Tibial nerve (tissue), 4 donors: Measurements from ENCODE around the gene SEPTIN8. TPM values are rescaled to one million over a fixed set of nuclear protein-coding genes. Genes with fewer than 3 reads are reported as not detected.
A peak's percentile ranks its signal among the peaks of the same experiment; 100 is the strongest.

Source experiments
- DNase-seq, 2 donors: peaks; one replicate each; pipeline ENCODE4 v3.0.0-alpha.2; 2019; ENCODE audit warnings: low spot score in 2 of 2
- H3K27ac ChIP-seq, 4 donors: fragments of 200-600 bp; sonication (generic) in 3 of 4; one replicate each; pipeline ENCODE4 v1.5.1; 2017 to 2019; ENCODE audit warnings: mild to moderate bottlenecking in 1 of 4
- H3K27me3 ChIP-seq, 2 donors: fragments of 200-600 bp; sonication (generic) in 1 of 2; one replicate each; pipeline versions ENCODE4 v1.5.1 to v1.6.0; 2017 to 2019
- H3K36me3 ChIP-seq, 3 donors: fragments of 200-600 bp; sonication (generic); one replicate each; pipeline ENCODE4 v1.5.1; 2018 to 2019
- H3K4me1 ChIP-seq, 4 donors: fragments of 200-600 bp; sonication (generic) in 3 of 4; one replicate each; pipeline ENCODE4 v1.5.1; 2017 to 2019
- H3K4me3 ChIP-seq, 4 donors: fragments of 200-600 bp; sonication (generic) in 3 of 4; one replicate each; pipeline ENCODE4 v1.5.1; 2017 to 2019; ENCODE audit warnings: mild to moderate bottlenecking in 1 of 4, moderate library complexity in 1 of 4
- H3K9me3 ChIP-seq, 4 donors: fragments of 200-600 bp; sonication (generic) in 3 of 4; one replicate each; pipeline ENCODE4 v1.5.1; 2017 to 2019
- CTCF ChIP-seq, 5 experiments: fragments of 200-600 bp in 3 of 5; fragments of 450-650 bp in 2 of 5; sonication (generic) in 3 of 5; IDR thresholded peaks; one replicate each; pipeline ENCODE4 v1.5.1; 2016 to 2019; ENCODE audit warnings: antibody characterized with exemption in 5 of 5, mild to moderate bottlenecking in 3 of 5, moderate library complexity in 2 of 5
- EP300 ChIP-seq, 2 donors: sonication (generic); formaldehyde crosslinking; IDR thresholded peaks; one replicate each; pipeline ENCODE4 v1.6.1; 2017; ENCODE audit warnings: antibody characterized with exemption in 2 of 2, mild to moderate bottlenecking in 1 of 2
- POLR2A ChIP-seq, 2 donors: fragments of 450-650 bp; IDR thresholded peaks; one replicate each; pipeline ENCODE4 v1.6.1; 2017; ENCODE audit warnings: antibody characterized with exemption in 2 of 2, mild to moderate bottlenecking in 2 of 2, moderate library complexity in 2 of 2
- WGBS, 2 donors: methylation state at CpG; one replicate each; pipeline ENCODE4 v1.1.5; 2018; 5-methylcytosine and 5-hydroxymethylcytosine counted together
- total RNA-seq, 4 donors: library from RNA; depleted of rRNA; stranded (reverse); fragments of >200 nt; gene quantifications; one replicate each; pipeline ENCODE4 v1.1.0, GENCODE V29; 2016

The SEPTIN8 gene
- 10 to 100 TPM; 38.5 to 48.3 (median 44.2) TPM for total RNA-seq

- H3K36me3 ChIP-seq = no peaks in the 10 kb centered on the region
- peak within 1 kb of the TSS; percentile 72 to 88 (median 83) for H3K27ac ChIP-seq
- peak in 1 of 2 donors; percentile 39 for DNase-seq
Measured at GRCh38 chr5:132777209-132778069, at the start of gene SEPTIN8. Gene SEPTIN8, minus strand, starts transcription at chr5:132777239. Its CDS starts 102 bp downstream, at chr5:132777137.

GRCh38 chr5:132826424-132827082, 49.5 kb upstream of the SEPTIN8 start:
- TF ChIP-seq CTCF (IDR thresholded peaks at IDR 0.05) = no peak
- no peak for TF ChIP-seq POLR2A (IDR thresholded peaks at IDR 0.05)
- no peak for TF ChIP-seq EP300 (IDR thresholded peaks at IDR 0.05)
- Histone ChIP-seq H3K36me3 (peaks cover 0 to 14% (median 0%) of the 10 kb centered on the region in 3 donors), H3K27me3 (peaks cover 0 to 75% of the 10 kb centered on the region in 2 donors), H3K4me3 (peak overlapping the region in 2 of 4 donors; percentile 27 to 41), H3K27ac (peak overlapping the region in 3 of 4 donors; percentile 12 to 90 (median 56)), H3K4me1 (peaks cover 0 to 63% (median 25%) of the 10 kb centered on the region in 4 donors), H3K9me3 (no peaks in the 10 kb centered on the region)
- DNase-seq = no peak
- 62 to 63% methylated on average over 6 of the region's 6 CpGs for WGBS, 2 donors

More at GRCh38 chr5:132777209-132778069, at the start of gene SEPTIN8:
- no peaks in the 10 kb centered on the region for H3K9me3 ChIP-seq
- TF ChIP-seq POLR2A (IDR thresholded peaks at IDR 0.05) (no peak), EP300 (IDR thresholded peaks at IDR 0.05) (no peak), CTCF (IDR thresholded peaks at IDR 0.05) (peak in 1 of 5 experiments; percentile 36)
- H3K4me3 ChIP-seq = peak within 1 kb of the TSS; percentile 74 to 89 (median 86)
- H3K4me1 ChIP-seq = peaks cover 0 to 49% (median 12%) of the 10 kb centered on the region in 4 donors
- 2 to 4% methylated on average over 15 to 41 of the region's 82 CpGs for WGBS, 2 donors
- no peaks in the 10 kb centered on the region for H3K27me3 ChIP-seq

GRCh38 chr5:132825834-132826391, 48.9 kb upstream of the SEPTIN8 start:
- TF ChIP-seq CTCF (IDR thresholded peaks at IDR 0.05) (no peak), POLR2A (IDR thresholded peaks at IDR 0.05) (no peak), EP300 (IDR thresholded peaks at IDR 0.05) (no peak)
- H3K36me3 ChIP-seq = peaks cover 0 to 14% (median 0%) of the 10 kb centered on the region in 3 donors
- peak overlapping the region in 3 of 4 donors; percentile 11 to 41 (median 27) for H3K4me3 ChIP-seq
- DNase-seq = no peak
- 37 to 53% methylated on average over 23 to 30 of the region's 43 CpGs for WGBS, 2 donors
- H3K27ac ChIP-seq = peak overlapping the region in 3 of 4 donors; percentile 46 to 90 (median 56)
- H3K9me3 ChIP-seq = no peaks in the 10 kb centered on the region
- peaks cover 0 to 69% of the 10 kb centered on the region in 2 donors for H3K27me3 ChIP-seq
- peaks cover 0 to 65% (median 28%) of the 10 kb centered on the region in 4 donors for H3K4me1 ChIP-seq

- WGBS, 2 donors = 32 to 49% methylated on average over 48 to 69 of the region's 71 CpGs
- peaks cover 0 to 66% (median 26%) of the 10 kb centered on the region in 4 donors for H3K4me1 ChIP-seq
- TF ChIP-seq POLR2A (IDR thresholded peaks at IDR 0.05) (no peak), EP300 (IDR thresholded peaks at IDR 0.05) (no peak), CTCF (IDR thresholded peaks at IDR 0.05) (no peak)
- H3K36me3 ChIP-seq = peaks cover 0 to 14% (median 0%) of the 10 kb centered on the region in 3 donors
- H3K27ac ChIP-seq = peak overlapping the region in 3 of 4 donors; percentile 46 to 90 (median 56)
- peak overlapping the region in 3 of 4 donors; percentile 11 to 41 (median 27) for H3K4me3 ChIP-seq
- H3K27me3 ChIP-seq = peaks cover 0 to 65% of the 10 kb centered on the region in 2 donors
- DNase-seq = no peak
- H3K9me3 ChIP-seq = no peaks in the 10 kb centered on the region
Measured at GRCh38 chr5:132825033-132825833, 48.2 kb upstream of the SEPTIN8 start.
